IMR-90 (cell line): ENCODE measurements around the gene CYP11A1. TPM values are rescaled to one million over a fixed set of nuclear protein-coding genes. Genes with fewer than 3 reads are reported as not detected.

ENCODE experiments used
- ATAC-seq: fragments of 200-7000 bp; cut with Tn5 transposase; 2 replicates; pipeline ENCODE4 v1.9.1; 2020; ENCODE audit warnings: low read depth, mild to moderate bottlenecking, moderate library complexity
- BruUV-seq: library from RNA; stranded (reverse); fragments of 400-500 nt; replicated peaks from 2 replicates; lab custom pipeline; 2021; lab: Mats Ljungman, UMichigan
- CTCF ChIA-PET: fragments of 300-600 bp; formaldehyde crosslinking; extraction: SDS; loops from one replicate; lab custom pipeline; 2021; ENCODE audit warnings: antibody characterized with exemption; lab: Yijun Ruan, JAX
- POLR2A ChIA-PET: fragments of 300-600 bp; sonication (Branson Sonifier 250); formaldehyde crosslinking; loops from one replicate; lab custom pipeline; 2022; ENCODE audit warnings: antibody characterized with exemption; ENCODE audit not compliant: unreplicated experiment; lab: Charles Lee
- DNase-seq: peaks from one replicate; pipeline ENCODE4 v3.0.0; 2013
- H2AFZ ChIP-seq: replicated peaks from 2 replicates; pipeline ENCODE3; 2013; ENCODE audit warnings: low read length, mild to moderate bottlenecking; ENCODE audit not compliant: poor library complexity
- H2AK5ac ChIP-seq: 2 replicates; pipeline ENCODE4 v1.6.1; 2013; ENCODE audit warnings: low read depth, low read length, inconsistent platforms
- H2AK9ac ChIP-seq: replicated peaks from 2 replicates; pipeline ENCODE3; 2013; ENCODE audit warnings: mild to moderate bottlenecking, low read depth, low read length, moderate library complexity; ENCODE audit not compliant: poor library complexity
- H2BK120ac ChIP-seq: 2 replicates; pipeline ENCODE4 v1.6.1; 2013; ENCODE audit warnings: low read depth, low read length, inconsistent platforms
- H2BK15ac ChIP-seq: 3 replicates; pipeline ENCODE4 v1.6.1; 2013; ENCODE audit warnings: low read depth, low read length, inconsistent platforms
- H2BK20ac ChIP-seq: 2 replicates; pipeline ENCODE4 v1.6.1; 2013; ENCODE audit warnings: low read depth, mild to moderate bottlenecking, inconsistent platforms, low read length, moderate library complexity
- H2BK5ac ChIP-seq: 2 replicates; pipeline ENCODE4 v1.6.1; 2013; ENCODE audit warnings: mild to moderate bottlenecking, low read depth, low read length, inconsistent platforms; ENCODE audit not compliant: poor library complexity, severe bottlenecking
- H3K14ac ChIP-seq: replicated peaks from 2 replicates; pipeline ENCODE4 v1.6.1; 2013; ENCODE audit warnings: low read depth, low read length, inconsistent platforms
- H3K18ac ChIP-seq: 2 replicates; pipeline ENCODE4 v1.6.1; 2013; ENCODE audit warnings: low read depth, low read length, control low read depth
- H3K23ac ChIP-seq: 2 replicates; pipeline ENCODE4 v1.6.1; 2013; ENCODE audit warnings: low read depth, low read length, inconsistent platforms
- H3K27ac ChIP-seq: 2 replicates; pipeline ENCODE4 v1.5.1; 2013; ENCODE audit warnings: mild to moderate bottlenecking, control low read depth, low read length; ENCODE audit not compliant: insufficient read depth
- H3K27me3 ChIP-seq: 2 replicates; pipeline ENCODE4 v1.6.1; 2013; ENCODE audit warnings: low read length; ENCODE audit not compliant: control insufficient read depth, insufficient read depth
- H3K36me3 ChIP-seq: 2 replicates; pipeline ENCODE4 v1.6.1; 2013; ENCODE audit warnings: low read length, mixed read lengths; ENCODE audit not compliant: control insufficient read depth, insufficient read depth
- H3K4ac ChIP-seq: 2 replicates; pipeline ENCODE4 v1.6.1; 2013; ENCODE audit warnings: low read depth, low read length, inconsistent platforms
- H3K4me1 ChIP-seq: 2 replicates; pipeline ENCODE4 v1.6.1; 2013; ENCODE audit warnings: low read length, mixed read lengths; ENCODE audit not compliant: control insufficient read depth, insufficient read depth
- H3K4me2 ChIP-seq: 2 replicates; pipeline ENCODE4 v1.6.1; 2013; ENCODE audit warnings: low read depth, mild to moderate bottlenecking, control low read depth, low read length, moderate library complexity
- H3K4me3 ChIP-seq: 2 replicates; pipeline ENCODE4 v1.5.1; 2013; ENCODE audit warnings: low read depth, mild to moderate bottlenecking, control low read depth, low read length, moderate library complexity; ENCODE audit not compliant: insufficient read depth
- H3K56ac ChIP-seq: 2 replicates; pipeline ENCODE4 v1.6.1; 2013; ENCODE audit warnings: low read length, inconsistent platforms; ENCODE audit not compliant: insufficient read depth; ENCODE audit errors: extremely low read depth
- H3K79me1 ChIP-seq, 2 experiments: 2 replicates each; pipeline ENCODE4 v1.6.1; 2013; ENCODE audit warnings: low read length in 2 of 2, inconsistent platforms in 1 of 2, low read depth in 1 of 2
- H3K9ac ChIP-seq: 2 replicates; pipeline ENCODE4 v1.6.1; 2013; ENCODE audit warnings: low read depth, low read length, control low read depth
- H3K9me1 ChIP-seq: 2 replicates; pipeline ENCODE4 v1.6.1; 2013; ENCODE audit warnings: low read length, inconsistent platforms; ENCODE audit not compliant: insufficient read depth
- H3K9me3 ChIP-seq: 2 replicates; pipeline ENCODE4 v1.6.1; 2013; ENCODE audit warnings: low read length; ENCODE audit not compliant: control insufficient read depth, insufficient read depth
- H4K20me1 ChIP-seq: 2 replicates; pipeline ENCODE4 v1.6.1; 2013; ENCODE audit warnings: low read length, inconsistent platforms; ENCODE audit not compliant: insufficient read depth
- H4K5ac ChIP-seq: 2 replicates; pipeline ENCODE4 v1.6.1; 2013; ENCODE audit warnings: mild to moderate bottlenecking, low read depth, low read length, control low read depth
- H4K8ac ChIP-seq, 2 experiments: 2 replicates each; pipeline ENCODE4 v1.6.1; 2013; ENCODE audit warnings: low read depth in 2 of 2, low read length in 2 of 2, control low read depth in 1 of 2, inconsistent platforms in 1 of 2
- H4K91ac ChIP-seq: 2 replicates; pipeline ENCODE4 v1.6.1; 2013; ENCODE audit warnings: low read depth, low read length, inconsistent platforms; ENCODE audit not compliant: insufficient read depth
- BHLHE40 ChIP-seq: fragments of 150-350 bp; IDR thresholded peaks from 2 replicates; pipeline ENCODE4 v1.6.1; 2016; ENCODE audit warnings: mild to moderate bottlenecking, low read depth, low read length
- CEBPB ChIP-seq: IDR thresholded peaks from 2 replicates; pipeline ENCODE4 v1.6.1; 2012; ENCODE audit warnings: low read depth, low read length, improper control_type of control experiment
- FOS ChIP-seq: fragments of 150-350 bp; IDR thresholded peaks from 2 replicates; pipeline ENCODE4 v1.6.1; 2016; ENCODE audit warnings: low read depth, low read length
- MAFK ChIP-seq: IDR thresholded peaks from 2 replicates; pipeline ENCODE4 v1.6.1; 2012; ENCODE audit warnings: low read depth, low read length, improper control_type of control experiment
- MAZ ChIP-seq: IDR thresholded peaks from 2 replicates; pipeline ENCODE4 v1.6.1; 2012; ENCODE audit warnings: low read depth, mild to moderate bottlenecking, low read length, improper control_type of control experiment, moderate library complexity, borderline replicate concordance
- MXI1 ChIP-seq: IDR thresholded peaks from 2 replicates; pipeline ENCODE4 v1.6.1; 2012; ENCODE audit warnings: low read depth, mild to moderate bottlenecking, low read length, moderate library complexity, borderline replicate concordance
- NFE2L2 ChIP-seq: fragments of 150-350 bp; IDR thresholded peaks from 2 replicates; pipeline ENCODE4 v1.6.1; 2016; ENCODE audit warnings: low read depth, mild to moderate bottlenecking, low read length
- POLR2A ChIP-seq: IDR thresholded peaks from 2 replicates; pipeline ENCODE4 v1.6.1; 2012; ENCODE audit warnings: mild to moderate bottlenecking, low read depth, low read length
- RAD21 ChIP-seq: IDR thresholded peaks from 2 replicates; pipeline ENCODE4 v1.6.1; 2012; ENCODE audit warnings: low read length, improper control_type of control experiment
- RCOR1 ChIP-seq: IDR thresholded peaks from 2 replicates; pipeline ENCODE4 v1.6.1; 2012; ENCODE audit warnings: mild to moderate bottlenecking, low read length, improper control_type of control experiment; ENCODE audit not compliant: insufficient replicate concordance
- SMC3 ChIP-seq: fragments of 150-350 bp; IDR thresholded peaks from 2 replicates; pipeline ENCODE4 v1.6.1; 2016; ENCODE audit warnings: low read depth, mild to moderate bottlenecking, antibody characterized with exemption, low read length, moderate library complexity
- WGBS, 2 experiments: methylation state at CpG; one replicate each; pipeline versions ENCODE4 v1.1.5 to v1.1.7; 2013; ENCODE audit warnings: missing lambda C conversion rate in 2 of 2; ENCODE audit not compliant: insufficient read length in 1 of 2; ENCODE audit errors: extremely low coverage in 2 of 2; 5-methylcytosine and 5-hydroxymethylcytosine counted together
- dilution Hi-C: fragments of 300-500 bp; cut with HindIII; formaldehyde crosslinking; loops from one replicate; pipeline ENCODE4 v1.14.3; 2018; ENCODE audit warnings: low sequenced_read_pairs; ENCODE audit not compliant: unreplicated experiment
- in situ Hi-C: fragments of 300-500 bp; cut with MboI; formaldehyde crosslinking; loops from 3 replicates; pipeline ENCODE4 v1.14.3; 2019; ENCODE audit warnings: low sequenced_read_pairs, inconsistent platforms, mixed read lengths
- intact Hi-C: fragments of 100-400 bp; cut with micrococcal nuclease; formaldehyde crosslinking; loops from 2 replicates; pipeline ENCODE4 v1.10.0; 2022
- polyA plus RNA-seq, 3 experiments: library from polyadenylated mRNA; depleted of rRNA; stranded (reverse); fragments of >200 nt; gene quantifications; 2 replicates each; pipeline ENCODE4 v1.2.3, GENCODE V29; 2012; ENCODE audit warnings: low replicate concordance in 1 of 3
- total RNA-seq: library from RNA; depleted of rRNA; stranded (reverse); fragments of >200 nt; gene quantifications from 2 replicates; pipeline ENCODE4 v1.2.3, GENCODE V29; 2012
- TF ChIP-seq, protein P1 (sequence below): fragments of 150-350 bp; IDR thresholded peaks from 2 replicates; pipeline ENCODE4 v1.6.1; 2017; ENCODE audit warnings: mild to moderate bottlenecking, antibody characterized with exemption, low read length, low read depth
- TF ChIP-seq, protein P2 (sequence below): fragments of 150-350 bp; IDR thresholded peaks from 2 replicates; pipeline ENCODE4 v1.6.1; 2016; ENCODE audit warnings: low read depth, mild to moderate bottlenecking, low read length, moderate library complexity, borderline replicate concordance
- TF ChIP-seq, protein P3 (sequence below): conservative IDR thresholded peaks from 2 replicates; pipeline ENCODE4 v1.5.1; 2012; ENCODE audit warnings: mild to moderate bottlenecking, low read depth, low read length, improper control_type of control experiment

The CYP11A1 gene
- total and polyA plus RNA-seq, 2 of the 4 experiments (the other 2 are of a cell fraction): 0.18 to 0.50 TPM

DNA sequence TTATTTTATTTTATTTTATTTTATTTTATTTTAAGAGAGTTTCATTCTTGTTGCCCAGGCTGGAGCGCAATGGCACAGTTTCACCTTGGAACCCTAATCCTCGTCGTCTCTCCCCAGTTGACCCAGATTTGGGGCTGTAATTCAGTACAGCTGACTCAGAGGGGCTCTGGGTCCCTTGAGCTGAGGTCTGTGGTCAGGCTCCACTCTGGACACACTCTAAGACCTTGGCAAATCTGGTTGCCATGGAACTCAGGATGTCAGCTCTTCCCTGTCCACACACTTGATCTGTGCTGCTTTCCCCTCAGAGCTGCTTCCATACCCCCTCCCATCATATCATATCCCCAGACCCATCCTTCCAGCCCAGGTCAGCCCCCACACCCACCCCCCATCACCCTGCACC lies 675 bp upstream of the CYP11A1 start:
- no peak overlapping the region for H2BK15ac ChIP-seq
- H3K18ac ChIP-seq: no peak overlapping the region
- H3K4me2 ChIP-seq: no peak overlapping the region
- no peak overlapping the region for H3K4ac ChIP-seq
- in situ Hi-C loops: no loop called here
- H3K14ac ChIP-seq: no peak overlapping the region
- dilution Hi-C loops: no loop called here
- no peak overlapping the region for H2AK5ac ChIP-seq
- ChIA-PET CTCF (no interaction called here), POLR2A (no interaction called here)
- H3K79me1 ChIP-seq: no peaks in the 10 kb centered on the region
- H3K4me3 ChIP-seq: no peak overlapping the region
- no peak overlapping the region for H3K23ac ChIP-seq
- no peak for ATAC-seq
- H4K8ac ChIP-seq: no peak overlapping the region
- no peak overlapping the region for H2BK120ac ChIP-seq
- intact Hi-C loops: no loop called here
- BruUV-seq: no TSS peak
- H3K27me3 ChIP-seq: peaks cover 53% of the 10 kb centered on the region
- H3K36me3 ChIP-seq: no peaks in the 10 kb centered on the region
- no peak overlapping the region for H4K5ac ChIP-seq
- H3K56ac ChIP-seq: no peak overlapping the region
- no peak overlapping the region for H2AK9ac ChIP-seq
- no peak overlapping the region for H2BK5ac ChIP-seq
- H3K4me1 ChIP-seq: peaks cover 2% of the 10 kb centered on the region; the same call in 1 of the 2 replicates
- DNase-seq: no peak
- H3K27ac ChIP-seq: no peak overlapping the region
- no peaks in the 10 kb centered on the region for H4K20me1 ChIP-seq
- H3K9me3 ChIP-seq: no peaks in the 10 kb centered on the region
- no peak for TF ChIP-seq FOS
- no peak for TF ChIP-seq RCOR1
- TF ChIP-seq CEBPB: no peak
- no peak for TF ChIP-seq MAFK
- no peak for TF ChIP-seq SMC3
- TF ChIP-seq MAZ: no peak
- TF ChIP-seq POLR2A: no peak
- TF ChIP-seq, protein P1, sequence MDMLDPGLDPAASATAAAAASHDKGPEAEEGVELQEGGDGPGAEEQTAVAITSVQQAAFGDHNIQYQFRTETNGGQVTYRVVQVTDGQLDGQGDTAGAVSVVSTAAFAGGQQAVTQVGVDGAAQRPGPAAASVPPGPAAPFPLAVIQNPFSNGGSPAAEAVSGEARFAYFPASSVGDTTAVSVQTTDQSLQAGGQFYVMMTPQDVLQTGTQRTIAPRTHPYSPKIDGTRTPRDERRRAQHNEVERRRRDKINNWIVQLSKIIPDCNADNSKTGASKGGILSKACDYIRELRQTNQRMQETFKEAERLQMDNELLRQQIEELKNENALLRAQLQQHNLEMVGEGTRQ: no peak
- no peak for TF ChIP-seq MXI1
- TF ChIP-seq, protein P2, sequence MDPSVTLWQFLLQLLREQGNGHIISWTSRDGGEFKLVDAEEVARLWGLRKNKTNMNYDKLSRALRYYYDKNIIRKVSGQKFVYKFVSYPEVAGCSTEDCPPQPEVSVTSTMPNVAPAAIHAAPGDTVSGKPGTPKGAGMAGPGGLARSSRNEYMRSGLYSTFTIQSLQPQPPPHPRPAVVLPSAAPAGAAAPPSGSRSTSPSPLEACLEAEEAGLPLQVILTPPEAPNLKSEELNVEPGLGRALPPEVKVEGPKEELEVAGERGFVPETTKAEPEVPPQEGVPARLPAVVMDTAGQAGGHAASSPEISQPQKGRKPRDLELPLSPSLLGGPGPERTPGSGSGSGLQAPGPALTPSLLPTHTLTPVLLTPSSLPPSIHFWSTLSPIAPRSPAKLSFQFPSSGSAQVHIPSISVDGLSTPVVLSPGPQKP: no peak
- TF ChIP-seq, protein P3, sequence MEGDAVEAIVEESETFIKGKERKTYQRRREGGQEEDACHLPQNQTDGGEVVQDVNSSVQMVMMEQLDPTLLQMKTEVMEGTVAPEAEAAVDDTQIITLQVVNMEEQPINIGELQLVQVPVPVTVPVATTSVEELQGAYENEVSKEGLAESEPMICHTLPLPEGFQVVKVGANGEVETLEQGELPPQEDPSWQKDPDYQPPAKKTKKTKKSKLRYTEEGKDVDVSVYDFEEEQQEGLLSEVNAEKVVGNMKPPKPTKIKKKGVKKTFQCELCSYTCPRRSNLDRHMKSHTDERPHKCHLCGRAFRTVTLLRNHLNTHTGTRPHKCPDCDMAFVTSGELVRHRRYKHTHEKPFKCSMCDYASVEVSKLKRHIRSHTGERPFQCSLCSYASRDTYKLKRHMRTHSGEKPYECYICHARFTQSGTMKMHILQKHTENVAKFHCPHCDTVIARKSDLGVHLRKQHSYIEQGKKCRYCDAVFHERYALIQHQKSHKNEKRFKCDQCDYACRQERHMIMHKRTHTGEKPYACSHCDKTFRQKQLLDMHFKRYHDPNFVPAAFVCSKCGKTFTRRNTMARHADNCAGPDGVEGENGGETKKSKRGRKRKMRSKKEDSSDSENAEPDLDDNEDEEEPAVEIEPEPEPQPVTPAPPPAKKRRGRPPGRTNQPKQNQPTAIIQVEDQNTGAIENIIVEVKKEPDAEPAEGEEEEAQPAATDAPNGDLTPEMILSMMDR: no peak
- no peak for TF ChIP-seq BHLHE40
- TF ChIP-seq RAD21: no peak
- TF ChIP-seq NFE2L2: no peak
- WGBS, 2 experiments: 90% methylated on average over 2 of the region's 3 CpGs; no CpG with 5 or more reads in 1 of the 2 experiments
- no peak overlapping the region for H4K91ac ChIP-seq
- no peak overlapping the region for H2AFZ ChIP-seq
- H2BK20ac ChIP-seq: no peak overlapping the region
- no peak overlapping the region for H3K9ac ChIP-seq
- no peaks in the 10 kb centered on the region for H3K9me1 ChIP-seq
